CD4-positive, alpha-beta T cell treated with Interleukin-4 for 4 hours (primary cell): ENCODE data around the gene PDXDC1.
A peak's percentile ranks its signal among the peaks of the same experiment; 100 is the strongest.
"Not testable (repeated sequence)": the region's sequence is repeated elsewhere in the genome, so short reads cannot be mapped to it uniquely, and the experiment has no call there.

Source experiments
- DNase-seq: peaks from one replicate; pipeline ENCODE4 v3.0.0-alpha.2; 2020

Gene PDXDC1

DNA sequence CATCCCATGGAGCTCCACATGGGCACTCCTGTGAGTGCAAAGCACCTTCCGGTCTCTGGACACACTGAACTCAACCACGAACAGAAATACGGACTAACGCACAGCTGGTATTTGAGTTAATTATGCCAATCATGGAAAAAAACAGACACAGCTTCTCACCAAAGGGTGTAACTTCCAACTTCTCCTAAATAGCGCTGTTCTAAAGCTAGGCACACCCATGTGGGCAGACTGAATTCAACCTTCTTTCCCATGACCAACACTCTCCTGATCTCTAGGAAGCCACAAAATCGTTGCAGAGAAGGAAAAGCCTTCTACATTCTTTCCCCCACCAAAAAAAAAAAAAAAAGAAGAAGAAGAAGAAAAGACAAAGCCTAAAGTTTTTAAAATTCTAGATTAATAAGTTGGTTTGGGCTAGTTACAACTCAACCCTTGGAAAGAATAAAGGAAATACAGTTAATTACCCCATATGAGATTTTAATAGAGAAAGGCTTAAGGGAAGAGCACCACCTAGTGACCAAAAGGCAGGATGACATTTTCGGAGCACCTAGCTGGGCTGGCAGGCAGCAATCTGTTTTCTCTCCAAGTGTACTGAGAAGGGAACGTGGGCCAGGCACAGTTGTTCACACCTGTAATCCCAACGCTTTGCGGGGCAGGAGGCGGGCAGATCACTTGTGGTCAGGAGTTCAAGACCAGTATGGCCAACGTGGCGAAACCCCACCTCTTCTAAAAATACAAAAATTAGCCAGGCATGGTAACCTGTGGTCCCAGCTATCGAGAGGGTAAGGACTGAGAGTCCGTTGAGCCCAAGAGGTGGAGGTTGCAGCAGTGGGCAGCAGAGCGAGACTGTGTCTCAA lies 97.3 kb downstream of the PDXDC1 start:
- not testable (repeated sequence) for DNase-seq

- no peak for DNase-seq
Observed at GRCh38 chr16:15073101-15073500, 98.3 kb downstream of the PDXDC1 start.

GRCh38 chr16:15076161-15076560 lies 101.3 kb downstream of the PDXDC1 start:
- DNase-seq, result not testable (repeated sequence)

- DNase-seq, result not testable (repeated sequence)
Observed at GRCh38 chr16:15080883-15081282, 106.1 kb downstream of the PDXDC1 start.

GRCh38 chr16:15082788-15083187 lies 108.0 kb downstream of the PDXDC1 start:
- not testable (repeated sequence) for DNase-seq

- DNase-seq, result not testable (repeated sequence)
Observed at GRCh38 chr16:15090663-15091269, 115.9 kb downstream of the PDXDC1 start.

DNA sequence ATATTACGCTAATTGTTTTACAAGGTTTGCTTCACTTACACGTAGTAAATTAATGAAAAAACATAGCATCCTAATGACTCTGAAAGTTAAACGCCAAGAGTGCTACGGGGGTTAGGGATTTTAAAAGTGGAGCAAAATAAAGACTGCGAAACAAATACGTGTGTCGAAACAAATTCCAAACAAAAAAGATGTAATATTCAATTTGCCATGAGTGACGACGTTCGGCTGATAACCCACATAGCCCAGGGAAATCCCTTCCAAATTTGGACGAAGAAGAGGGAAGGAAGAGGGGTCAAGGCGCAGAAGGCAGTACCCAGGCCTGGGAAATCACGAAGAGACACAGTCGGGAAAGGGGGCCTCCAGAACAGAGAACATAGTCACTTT lies 118.7 kb downstream of the PDXDC1 start:
- not testable (repeated sequence) for DNase-seq

GRCh38 chr16:15093955-15094827 lies 119.4 kb downstream of the PDXDC1 start, which contains the start of gene RRN3:
Gene RRN3, minus strand, starts transcription at chr16:15094272. Its CDS starts 39 bp downstream, at chr16:15094233.
- peak; percentile 86 for DNase-seq

GRCh38 chr16:15096583-15096972 lies 121.8 kb downstream of the PDXDC1 start:
- DNase-seq, result not testable (repeated sequence)

GRCh38 chr16:15099366-15099909 lies 124.6 kb downstream of the PDXDC1 start:
- DNase-seq, result not testable (repeated sequence)

DNA sequence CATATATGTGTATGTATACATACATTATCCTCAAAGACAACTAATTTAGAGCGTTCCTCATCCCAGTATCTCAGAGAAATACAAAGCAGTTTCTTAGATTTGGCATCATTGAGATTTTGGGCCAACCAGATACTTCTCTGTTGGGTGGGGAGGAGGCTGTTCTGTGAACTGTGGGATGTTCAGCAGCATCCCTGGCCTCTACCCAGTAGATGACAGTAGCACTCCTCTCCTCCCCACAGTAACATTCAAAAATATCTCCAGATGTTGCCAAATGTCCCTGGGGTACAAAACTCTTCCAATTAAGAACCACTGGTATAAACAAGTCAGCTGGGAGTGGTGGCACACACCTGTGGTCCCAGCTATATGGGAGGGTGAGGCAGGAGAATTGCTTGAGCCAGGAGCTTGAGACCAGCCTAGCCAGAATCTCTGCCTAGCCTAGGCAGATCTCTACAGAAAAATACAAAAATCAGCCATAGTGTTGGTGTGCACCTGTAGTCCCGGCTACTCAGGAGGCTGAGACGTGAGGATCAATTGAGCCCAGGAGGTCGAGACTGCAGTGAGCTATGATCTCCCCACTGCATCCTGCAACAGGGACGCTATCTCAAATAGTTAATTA lies 125.7 kb downstream of the PDXDC1 start:
- DNase-seq, result not testable (repeated sequence)

GRCh38 chr16:15127641-15128425 lies 153.0 kb downstream of the PDXDC1 start:
- DNase-seq, result not testable (repeated sequence)

- DNase-seq, result not testable (repeated sequence)
Observed at GRCh38 chr16:15130256-15130932, 155.6 kb downstream of the PDXDC1 start.

DNA sequence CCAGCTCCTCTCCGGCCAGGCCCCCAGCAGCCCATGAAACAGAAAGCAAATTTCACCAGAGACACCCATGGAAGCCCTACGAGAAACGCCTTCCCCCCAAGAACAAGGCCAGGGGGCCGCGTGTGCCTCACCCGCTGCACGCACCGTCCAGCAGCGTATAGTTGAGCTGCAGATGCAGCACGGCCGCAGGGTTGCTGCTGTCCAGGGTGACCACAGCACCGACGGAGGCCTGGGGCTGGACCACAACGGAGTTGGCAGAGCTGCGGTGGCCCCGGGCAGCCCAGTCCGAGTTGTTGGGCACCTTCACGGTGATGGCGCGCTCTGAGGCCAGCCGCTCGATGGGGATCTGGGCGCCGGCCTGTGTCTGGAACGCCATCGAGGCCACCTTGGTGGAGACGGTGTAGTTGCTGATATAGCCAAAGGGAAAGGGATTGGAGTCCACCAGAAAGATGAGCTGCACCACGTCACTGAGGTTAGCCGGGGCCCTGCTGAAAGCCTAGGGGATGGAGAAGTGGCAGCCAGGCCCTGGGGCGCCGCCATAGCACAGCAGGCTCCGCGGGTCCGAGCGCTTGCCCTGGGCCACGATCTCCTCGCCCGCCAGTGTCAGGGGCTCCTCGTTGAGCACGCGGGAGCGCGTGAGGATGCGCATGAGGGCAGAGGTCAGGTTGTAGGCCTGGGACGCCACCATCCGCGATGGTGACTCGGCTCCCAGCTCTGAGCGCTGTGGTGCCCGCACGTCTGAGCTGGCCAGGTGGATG lies 156.3 kb downstream of the PDXDC1 start:
- not testable (repeated sequence) for DNase-seq

GRCh38 chr16:15132719-15133428 lies 158.0 kb downstream of the PDXDC1 start:
- DNase-seq, result not testable (repeated sequence)

DNA sequence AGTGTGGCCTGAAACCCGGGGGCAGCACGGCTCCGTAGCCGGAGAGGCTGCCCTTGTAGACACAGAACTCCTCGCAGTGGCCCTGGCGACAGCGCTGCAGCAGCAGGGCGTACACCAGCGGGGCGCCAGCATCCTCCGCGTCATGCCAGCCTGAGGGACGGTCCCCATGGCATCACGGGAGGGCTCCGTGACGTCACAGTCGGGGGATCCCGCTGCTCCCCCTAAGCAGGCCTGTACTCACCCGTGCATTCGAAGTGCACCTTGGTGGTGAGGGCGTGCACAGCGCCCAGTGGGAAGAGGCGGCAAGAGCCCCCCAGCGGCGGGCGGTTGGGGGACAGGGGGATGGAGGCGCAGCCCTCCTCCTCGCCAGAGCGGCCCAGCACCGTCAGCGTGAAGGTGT lies 158.7 kb downstream of the PDXDC1 start:
- DNase-seq, result not testable (repeated sequence)

DNA sequence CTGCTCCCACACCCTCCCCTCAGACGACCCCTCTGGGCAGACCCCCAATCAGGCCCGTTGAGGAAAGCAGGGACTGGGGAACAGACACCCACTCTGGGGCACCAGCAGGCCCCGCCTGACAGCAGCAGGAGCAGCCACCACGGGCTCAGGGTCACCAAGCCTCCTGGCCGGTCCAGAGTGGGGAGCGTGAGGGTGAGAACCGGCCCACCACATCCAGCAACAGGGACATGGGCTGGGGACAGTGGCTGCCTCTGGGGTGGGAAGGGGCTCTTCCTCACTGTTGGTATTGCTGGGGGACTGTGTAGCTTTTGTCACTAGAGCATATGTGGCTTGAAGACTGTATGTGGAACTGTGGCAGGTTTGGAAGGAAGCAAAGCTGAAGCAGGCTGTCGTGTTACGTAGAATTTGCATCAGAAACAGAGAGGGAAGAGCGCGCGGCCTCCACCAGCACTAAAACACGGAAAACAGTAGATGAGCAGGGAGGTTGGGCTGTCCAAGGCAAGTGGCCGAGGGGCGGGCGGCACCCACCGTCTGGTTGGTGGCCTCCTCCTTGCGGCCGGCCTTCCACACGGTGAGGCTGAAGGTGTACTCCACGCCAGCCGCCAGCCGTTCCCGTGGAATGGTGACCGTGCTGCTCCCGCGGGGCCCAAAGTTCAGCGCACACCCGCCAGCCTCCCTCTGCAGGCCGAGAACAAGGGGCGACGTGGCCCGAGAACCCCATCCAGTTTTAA lies 160.1 kb downstream of the PDXDC1 start:
- DNase-seq, result not testable (repeated sequence)
